Type B pancreatic cell (in vitro differentiated cells): ENCODE data around the gene REG1A. TPM values are rescaled to one million over a fixed set of nuclear protein-coding genes. Genes with fewer than 3 reads are reported as not detected.

Experiments
- DNase-seq: peaks from one replicate; pipeline ENCODE4 v3.0.0; 2021; ENCODE audit warnings: mixed read lengths; ENCODE audit not compliant: unreplicated experiment; ENCODE audit errors: extremely low spot score
- H3K27ac Mint-ChIP-seq: 2 replicates; pipeline ENCODE4 v1.8.0; 2021; ENCODE audit warnings: mild to moderate bottlenecking, mixed read lengths
- H3K27me3 Mint-ChIP-seq: 2 replicates; pipeline ENCODE4 v1.8.0; 2021; ENCODE audit warnings: mixed read lengths
- H3K36me3 Mint-ChIP-seq: 2 replicates; pipeline ENCODE4 v1.8.0; 2021; ENCODE audit warnings: mixed read lengths
- H3K4me1 Mint-ChIP-seq: one replicate; pipeline ENCODE4 v1.8.0; 2021; ENCODE audit warnings: mixed read lengths; ENCODE audit not compliant: unreplicated experiment
- H3K4me3 Mint-ChIP-seq: 2 replicates; pipeline ENCODE4 v1.8.0; 2021; ENCODE audit warnings: mild to moderate bottlenecking, mixed read lengths
- H3K9me3 Mint-ChIP-seq: 2 replicates; pipeline ENCODE4 v1.8.0; 2021; ENCODE audit warnings: mixed read lengths
- CTCF ChIP-seq: fragments of 200-600 bp; sonication (generic); conservative IDR thresholded peaks from 2 replicates; pipeline ENCODE4 v1.5.0; 2021; ENCODE audit warnings: antibody characterized with exemption, mild to moderate bottlenecking
- total RNA-seq: library from RNA; stranded (reverse); gene quantifications from 2 replicates; pipeline ENCODE4 v1.2.1, GENCODE V29; 2021; ENCODE audit warnings: low replicate concordance

Gene REG1A
- total RNA-seq, 1 donor from 2014 or later: 37.3 TPM

- H3K27me3 Mint-ChIP-seq: peaks cover 3% of the 10 kb centered on the region
- H3K4me3 Mint-ChIP-seq: no peak overlapping the region
- H3K4me1 Mint-ChIP-seq: no peaks in the 10 kb centered on the region
- no peak for TF ChIP-seq CTCF
- H3K27ac Mint-ChIP-seq: no peak overlapping the region
- H3K9me3 Mint-ChIP-seq: peaks cover 5% of the 10 kb centered on the region
- no peaks in the 10 kb centered on the region for H3K36me3 Mint-ChIP-seq
- DNase-seq: no peak
Measured at GRCh38 chr2:79171348-79171958, 51.2 kb downstream of the REG1A start.

Other genes with a start within 250 kb of the REG1A start
- gene REG3G, start 94.8 kb upstream of the REG1A start, total RNA-seq: 0.33 and 0.87 TPM in 2 replicates
- not detected in 2 replicates for gene REG1B, start 32.5 kb upstream of the REG1A start, total RNA-seq
- 0.95 and 4.0 TPM in 2 replicates for gene REG3A, start 39.3 kb downstream of the REG1A start, total RNA-seq